ENCODE results near the gene PLB1.
A peak's percentile ranks its signal among the peaks of the same experiment; 100 is the strongest.

The PLB1 gene

GRCh38 chr2:28566521-28567041 lies 70.7 kb downstream of the PLB1 start:
- peak; percentile 3 for DNase-seq (ENCODE audit: low read depth)
- peak overlapping the region; percentile 36 for H3K4me3 ChIP-seq (ENCODE audit: low read depth, low read length)
- TF ChIP-seq CTCF (IDR thresholded peaks at IDR 0.05; ENCODE audit: control insufficient read depth, extremely low read depth, insufficient read depth) = peak; percentile 97

GRCh38 chr2:28567061-28567471 lies 71.2 kb downstream of the PLB1 start:
- DNase-seq (ENCODE audit: low read depth) = no peak
- TF ChIP-seq CTCF (IDR thresholded peaks at IDR 0.05; ENCODE audit: control insufficient read depth, extremely low read depth, insufficient read depth) = no peak
- peak overlapping the region; percentile 35 for H3K4me3 ChIP-seq (ENCODE audit: low read depth, low read length)

GRCh38 chr2:28568036-28568435 lies 72.2 kb downstream of the PLB1 start:
- DNase-seq (ENCODE audit: low read depth) = no peak
- no peak overlapping the region for H3K4me3 ChIP-seq (ENCODE audit: low read depth, low read length)
- no peak for TF ChIP-seq CTCF (IDR thresholded peaks at IDR 0.05; ENCODE audit: control insufficient read depth, extremely low read depth, insufficient read depth)

GRCh38 chr2:28568533-28568932 lies 72.7 kb downstream of the PLB1 start:
- peak; percentile 86 for DNase-seq (ENCODE audit: low read depth)
- no peak for TF ChIP-seq CTCF (IDR thresholded peaks at IDR 0.05; ENCODE audit: control insufficient read depth, extremely low read depth, insufficient read depth)
- H3K4me3 ChIP-seq (ENCODE audit: low read depth, low read length) = peak overlapping the region; percentile 11; the same call in 1 of the 2 replicates

GRCh38 chr2:28570431-28570830 lies 74.6 kb downstream of the PLB1 start:
- no peak for DNase-seq (ENCODE audit: low read depth)
- TF ChIP-seq CTCF (IDR thresholded peaks at IDR 0.05; ENCODE audit: control insufficient read depth, extremely low read depth, insufficient read depth) = no peak
- H3K4me3 ChIP-seq (ENCODE audit: low read depth, low read length) = no peak overlapping the region

GRCh38 chr2:28576714-28577113 lies 80.9 kb downstream of the PLB1 start:
- no peak overlapping the region for H3K4me3 ChIP-seq (ENCODE audit: low read depth, low read length)
- no peak for TF ChIP-seq CTCF (IDR thresholded peaks at IDR 0.05; ENCODE audit: control insufficient read depth, extremely low read depth, insufficient read depth)
- DNase-seq (ENCODE audit: low read depth) = no peak

All from LNCaP clone FGC (cell line).